Stimulated activated CD4-positive, alpha-beta T cell treated with anti-CD3 and anti-CD28 coated beads, Interleukin-2, amount 100 ng/mL, for 48 hours (primary cell): Measurements from ENCODE around the gene LTBP1.

Experiments
- DNase-seq, 2 donors: peaks; one replicate each; pipeline ENCODE4 v3.0.0-alpha.2; 2020

LTBP1 gene

DNA sequence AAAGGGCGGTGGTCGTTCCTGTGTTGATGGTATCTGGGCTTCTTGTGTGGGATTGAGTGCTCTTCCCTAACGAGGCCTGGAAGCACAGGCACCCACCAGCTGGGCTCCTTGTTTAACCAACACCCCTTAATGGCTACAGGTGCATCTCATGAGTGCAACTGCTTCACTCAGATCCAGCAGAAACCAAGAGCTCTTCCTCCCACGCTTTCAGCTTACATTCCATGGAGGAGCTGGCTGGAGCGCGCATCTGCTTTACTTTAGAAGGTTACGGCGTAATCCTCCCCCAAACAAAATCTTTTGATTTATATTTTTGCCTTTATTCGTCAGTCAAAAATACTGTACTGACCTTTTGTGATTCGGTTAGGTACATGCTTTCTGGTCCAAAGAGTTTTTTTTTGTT is 174.7 kb downstream of the LTBP1 start:
- no peak for DNase-seq

DNA sequence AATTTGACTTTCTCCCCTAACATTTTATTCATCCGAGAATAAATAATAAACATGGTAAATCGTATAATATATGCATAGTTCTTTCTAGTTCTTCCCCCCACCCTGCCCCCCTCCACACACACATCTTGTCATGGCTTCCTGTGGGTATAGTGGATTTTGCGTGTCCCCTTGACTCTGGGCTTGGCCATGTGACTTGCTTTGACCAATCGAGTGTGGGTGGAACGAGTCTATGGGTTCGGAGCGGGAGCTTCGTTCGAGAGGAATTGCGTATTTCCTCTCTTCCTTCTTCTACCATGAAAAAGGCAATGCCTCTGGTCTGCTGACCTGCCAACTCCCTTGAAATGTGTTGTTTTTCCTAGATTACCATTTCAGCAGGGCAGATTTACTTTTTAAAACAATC is 175.2 kb downstream of the LTBP1 start:
- no peak for DNase-seq

DNA sequence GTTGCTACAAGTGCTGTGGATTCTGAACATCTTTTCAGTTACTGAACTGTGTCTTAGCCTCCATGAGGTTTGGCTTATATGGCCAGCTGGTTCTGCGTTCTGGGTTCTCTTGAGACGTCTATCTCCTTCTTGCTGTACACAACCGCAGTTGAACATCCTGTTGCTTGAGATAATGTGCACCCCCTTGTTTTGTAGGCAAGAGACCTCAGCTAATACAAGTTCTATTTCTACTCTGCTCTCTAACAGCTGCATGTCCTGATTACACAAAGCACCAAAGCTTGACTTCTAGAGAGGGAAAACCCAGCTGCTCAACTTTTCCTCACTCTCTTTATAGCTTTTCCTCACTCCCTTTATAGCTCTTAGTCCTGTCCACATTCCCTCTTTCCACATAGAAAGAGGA is 176.0 kb downstream of the LTBP1 start:
- DNase-seq: no peak

DNA sequence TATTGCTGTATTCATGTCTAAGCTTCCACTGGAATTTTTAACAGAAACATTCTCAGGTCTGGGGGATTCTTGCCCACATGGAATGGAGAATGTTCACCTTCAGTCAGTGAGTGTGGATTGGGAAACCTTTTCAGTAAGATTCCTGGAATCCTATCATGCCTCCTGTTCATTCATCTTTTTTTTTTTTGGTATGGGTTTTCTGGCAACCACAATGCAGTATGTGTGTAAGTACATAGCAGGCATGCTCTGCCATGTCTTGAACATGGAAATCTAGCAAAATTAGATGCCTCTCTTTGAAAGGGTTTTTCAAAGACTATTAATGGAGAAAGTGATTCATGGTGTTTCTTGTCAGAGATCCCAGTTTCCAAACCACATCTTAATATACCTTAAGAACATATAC is 176.5 kb downstream of the LTBP1 start:
- DNase-seq: no peak

DNA sequence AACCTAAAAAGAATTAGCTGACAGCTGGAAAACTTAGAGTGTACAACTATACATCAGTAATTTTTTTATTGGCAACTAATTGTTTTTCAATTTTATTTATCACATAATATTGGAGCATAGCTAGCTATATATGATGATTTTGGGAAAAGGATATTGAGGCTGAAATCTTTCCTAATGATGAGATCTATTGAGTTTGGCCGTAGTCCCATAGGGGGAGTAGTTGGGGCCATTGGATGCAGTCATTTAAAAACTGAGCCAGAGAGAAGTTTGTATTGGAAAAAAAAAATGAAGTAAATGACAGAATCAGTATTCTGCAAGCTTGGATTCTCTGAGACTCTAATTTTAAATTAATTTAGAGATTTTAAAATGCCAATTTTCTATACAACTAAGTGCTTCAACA is 179.8 kb downstream of the LTBP1 start:
- DNase-seq: no peak

DNA sequence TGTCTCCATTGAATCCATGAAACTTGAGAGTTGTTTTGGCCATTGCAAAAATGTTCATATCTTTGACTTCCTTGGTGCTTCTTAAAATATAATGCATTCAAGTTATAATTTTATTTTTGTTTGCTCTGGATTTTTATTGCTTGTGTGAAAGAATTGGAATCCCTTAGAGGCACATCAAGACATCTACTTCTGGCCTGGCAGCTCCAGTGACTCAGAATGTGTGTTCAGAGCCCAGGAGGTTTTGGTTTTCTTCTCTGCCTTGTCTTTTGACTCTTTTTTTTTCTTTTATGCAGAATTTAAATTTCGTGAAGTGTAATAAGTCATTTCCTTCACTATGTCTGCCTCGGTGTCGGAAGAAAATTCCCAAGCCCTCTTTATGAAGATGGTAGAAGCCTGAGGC is 180.2 kb downstream of the LTBP1 start:
- no peak for DNase-seq

DNA sequence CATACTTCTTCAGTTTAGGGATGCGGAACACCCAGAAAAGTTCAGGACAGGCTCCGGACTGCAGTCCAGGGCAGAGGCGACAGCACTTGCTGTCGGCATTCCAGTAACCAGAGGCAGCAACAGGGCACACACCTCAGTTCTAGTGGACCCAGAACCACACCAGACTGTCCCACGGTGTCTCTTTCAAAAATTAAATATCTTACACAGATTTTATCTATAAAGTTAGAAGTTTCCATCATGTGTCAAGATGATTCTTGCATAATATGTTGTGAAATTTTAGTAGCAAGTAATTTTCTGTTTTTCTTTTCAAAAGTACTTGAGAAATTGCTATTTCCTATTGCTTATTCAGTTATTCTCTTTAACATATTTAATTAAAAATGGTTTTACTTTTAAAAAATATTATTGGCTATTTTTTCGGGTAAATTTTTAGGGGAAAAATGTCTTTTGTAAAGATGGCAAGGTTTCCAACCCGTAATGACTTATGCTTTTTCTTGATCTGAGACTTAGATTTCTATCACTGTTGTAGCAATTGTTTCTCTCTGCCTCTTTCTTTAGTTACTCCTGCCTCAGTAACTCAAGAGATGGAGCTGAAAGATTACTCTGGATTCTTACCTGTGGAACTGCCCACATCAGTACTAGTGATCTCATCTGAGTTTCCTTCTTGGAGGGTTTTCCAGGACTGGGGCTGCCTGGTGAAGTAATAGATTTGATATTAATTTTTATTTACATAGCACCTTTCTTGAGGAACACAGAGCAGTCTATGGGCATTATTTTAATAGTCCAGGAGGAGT is 182.7 kb downstream of the LTBP1 start:
- DNase-seq: no peak

DNA sequence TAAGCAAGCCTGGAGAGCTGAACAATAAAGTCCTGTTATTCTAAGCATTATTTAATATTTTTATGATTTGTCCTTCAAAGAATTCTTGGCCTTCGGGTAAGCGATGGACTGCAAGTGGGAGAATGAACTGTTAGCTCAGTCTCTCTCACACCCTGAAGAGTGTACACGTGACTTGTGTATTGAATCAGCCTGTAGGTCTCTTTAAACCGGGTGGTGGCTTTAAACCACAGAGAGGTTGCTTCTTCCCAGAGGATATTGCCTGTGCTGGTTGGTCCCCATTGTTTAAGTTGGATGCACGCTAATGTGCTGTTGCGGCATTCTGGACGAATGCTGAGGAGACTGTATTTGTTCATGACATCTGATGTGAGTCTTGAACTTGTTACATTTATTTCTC is 183.3 kb downstream of the LTBP1 start:
- DNase-seq: no peak

DNA sequence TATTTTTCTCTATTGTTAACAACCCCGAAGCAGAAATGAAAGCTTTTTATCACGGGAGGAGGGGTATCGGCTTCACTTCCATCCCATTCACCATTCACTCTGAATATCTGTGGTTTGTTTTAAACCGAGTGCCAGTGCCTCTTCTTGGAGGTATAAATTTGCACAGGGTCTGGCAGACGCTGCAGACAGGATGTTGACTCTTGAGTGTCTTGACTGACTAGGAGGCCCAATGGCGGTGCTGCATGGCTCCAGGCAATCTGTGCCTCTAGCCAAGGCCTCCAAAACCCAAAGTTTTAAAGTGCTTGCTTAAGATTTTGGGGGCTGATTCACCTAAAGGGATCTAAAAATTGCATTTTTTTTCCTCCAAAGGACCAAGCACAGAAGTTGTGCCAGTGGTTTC is 183.8 kb downstream of the LTBP1 start:
- DNase-seq: no peak

DNA sequence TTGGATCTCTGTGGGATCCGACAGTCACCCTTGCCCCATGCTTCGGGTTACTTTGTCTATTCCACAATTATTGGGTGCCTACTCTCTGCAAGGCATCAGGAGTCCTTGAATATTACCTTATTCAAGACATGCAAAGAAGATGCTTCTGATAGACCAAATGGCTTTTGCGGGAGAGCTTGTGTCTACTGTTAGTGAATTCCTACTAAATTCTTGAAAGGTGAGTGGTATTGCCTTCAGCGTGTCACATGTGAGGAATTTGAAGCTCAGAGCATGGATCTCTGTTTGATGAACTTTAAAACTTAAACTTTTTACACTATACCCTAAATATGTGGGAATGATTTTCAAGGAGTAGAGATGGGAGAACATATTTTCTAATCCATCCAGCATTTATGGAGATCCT is 184.4 kb downstream of the LTBP1 start:
- no peak for DNase-seq

DNA sequence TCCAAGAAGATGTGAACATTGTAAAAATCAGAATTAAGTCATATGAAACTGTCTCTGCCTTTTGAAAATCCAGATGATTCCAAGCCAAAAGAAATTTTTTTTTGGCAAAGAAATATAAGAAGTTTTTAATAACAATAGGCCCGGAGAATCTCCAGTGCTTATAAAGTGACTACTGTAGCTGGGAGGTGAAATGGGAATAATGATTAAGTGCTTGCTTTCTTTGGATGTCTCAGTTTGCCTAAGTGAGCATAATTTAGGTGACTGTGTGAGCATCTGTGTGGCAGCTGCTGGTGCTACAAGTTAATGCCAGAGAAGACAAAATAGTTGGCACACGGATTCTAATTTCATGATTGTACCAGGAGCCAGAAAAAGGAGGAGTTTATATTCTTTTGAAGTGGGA is 185.0 kb downstream of the LTBP1 start:
- no peak for DNase-seq

DNA sequence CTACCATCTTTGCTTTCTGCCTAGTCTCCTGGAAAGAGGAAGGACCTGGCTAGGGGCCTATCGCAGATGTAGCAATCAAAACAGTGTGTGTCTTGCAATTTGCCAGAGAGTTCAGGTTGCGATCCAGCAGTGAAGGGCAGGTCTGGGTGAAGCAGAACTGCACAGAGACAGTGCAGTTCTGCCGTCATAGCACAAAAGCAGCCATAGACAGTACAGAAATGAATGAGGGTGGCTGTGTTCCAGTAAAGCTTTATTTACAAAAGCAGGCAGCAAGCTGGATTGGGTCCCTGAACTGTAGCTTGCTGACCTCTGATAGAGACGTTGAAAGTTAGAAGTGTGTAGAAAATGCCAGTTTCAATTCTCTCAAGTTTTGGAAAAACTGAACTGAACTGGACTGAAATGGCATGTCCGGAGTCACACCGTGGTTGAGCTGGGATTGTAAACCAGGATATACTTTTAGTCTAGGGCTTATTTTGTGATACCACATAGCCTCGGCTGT is 186.8 kb downstream of the LTBP1 start:
- DNase-seq: no peak

DNA sequence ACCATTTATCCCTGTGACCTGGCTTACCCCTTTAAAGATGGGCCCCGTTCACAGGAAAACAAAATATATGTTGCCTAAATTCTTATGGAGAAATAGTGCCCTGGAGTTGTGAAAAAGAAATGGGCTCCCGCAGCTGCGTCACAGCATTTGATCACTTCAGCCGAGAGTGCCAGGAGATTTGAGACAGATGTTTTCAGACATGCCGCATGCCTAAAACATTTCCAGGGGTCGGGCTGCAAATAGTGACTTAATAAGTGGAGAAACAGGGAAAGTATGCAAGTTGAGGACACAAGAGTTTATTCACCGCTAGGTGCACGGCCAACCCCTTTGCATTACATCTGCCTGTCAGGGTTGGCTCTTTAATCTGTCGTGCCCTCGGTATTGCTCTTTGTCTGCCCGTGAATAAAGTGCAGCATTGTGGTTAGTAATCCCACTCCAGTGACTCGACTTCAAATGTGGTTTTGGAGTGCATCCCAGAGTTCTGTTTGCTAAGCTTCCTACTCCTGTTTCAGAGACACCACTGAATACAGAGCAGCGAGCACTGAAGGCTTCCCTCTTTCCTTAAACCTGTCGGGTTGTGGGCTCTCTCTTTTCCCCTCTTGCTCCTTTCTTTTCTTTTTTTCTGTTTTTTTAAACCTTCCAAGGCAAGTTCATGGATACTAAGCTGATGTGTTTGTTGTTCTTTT is 187.5 kb downstream of the LTBP1 start:
- DNase-seq: no peak

DNA sequence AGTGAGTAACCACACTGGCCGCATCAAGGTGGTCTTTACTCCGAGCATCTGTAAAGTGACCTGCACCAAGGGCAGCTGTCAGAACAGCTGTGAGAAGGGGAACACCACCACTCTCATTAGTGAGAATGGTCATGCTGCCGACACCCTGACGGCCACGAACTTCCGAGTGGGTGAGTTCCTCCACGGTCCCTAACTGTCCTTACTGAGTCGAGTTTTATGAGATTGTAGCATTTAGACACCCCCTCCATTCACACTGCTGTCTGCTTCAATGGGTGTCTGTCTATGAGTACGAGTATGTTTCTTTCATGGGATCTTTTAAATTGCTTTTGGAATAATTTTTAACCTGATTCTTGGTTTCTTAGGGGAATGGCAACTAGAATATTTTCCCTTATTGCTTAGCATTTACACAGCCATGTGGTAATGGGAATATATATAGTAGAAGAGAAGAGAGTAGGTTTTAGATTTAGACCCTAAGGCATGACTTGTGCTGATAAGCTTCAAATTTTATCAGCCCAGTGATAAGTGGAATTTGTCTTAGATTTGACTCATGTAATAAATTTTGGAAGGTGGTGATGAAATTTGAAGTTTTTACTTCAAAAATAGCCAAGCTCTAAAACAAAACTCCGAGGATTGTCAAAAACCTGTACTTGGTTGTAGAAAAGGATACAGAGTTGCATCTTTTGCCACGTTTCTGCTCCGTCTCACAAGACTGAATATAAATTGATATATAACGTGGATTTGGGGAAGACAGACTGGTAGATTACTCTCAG is 188.2 kb downstream of the LTBP1 start:
- DNase-seq: no peak

DNA sequence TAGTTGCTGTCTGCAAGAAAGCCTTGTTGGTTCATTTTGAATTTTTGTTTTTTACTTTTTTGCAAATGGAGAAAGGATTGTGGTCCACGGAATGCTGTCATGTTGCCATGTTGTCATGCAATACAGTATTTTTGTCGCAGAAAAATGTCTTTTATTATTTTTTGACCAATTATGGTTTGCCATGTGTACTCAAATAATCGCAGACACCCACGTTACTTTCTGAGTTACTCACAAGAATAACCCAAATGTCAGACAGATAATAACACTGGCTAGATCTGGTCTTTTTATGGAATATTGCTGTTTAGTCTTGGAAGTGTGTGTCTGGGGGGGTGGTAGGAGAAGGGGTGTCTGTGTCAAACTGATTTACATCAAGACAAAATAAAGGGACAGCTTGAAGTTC is 188.9 kb downstream of the LTBP1 start:
- no peak for DNase-seq

DNA sequence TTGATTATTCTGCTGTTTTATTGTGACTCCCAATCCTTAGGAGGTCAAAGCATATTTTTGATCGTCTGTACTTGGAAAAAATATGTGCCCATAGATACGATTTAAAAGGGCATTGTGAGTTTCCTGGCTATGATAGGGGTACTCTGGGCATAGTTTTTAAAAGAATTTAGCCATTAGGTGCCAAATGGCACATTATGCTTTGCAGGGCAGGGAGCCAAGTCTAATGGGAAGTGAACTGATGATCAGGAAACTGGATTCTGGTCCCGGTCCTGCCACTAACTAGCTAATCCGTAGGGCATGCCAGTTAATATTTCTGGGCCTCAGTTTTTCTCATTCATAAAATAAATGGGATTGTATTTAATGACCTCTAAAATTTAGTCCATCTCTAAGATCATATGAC is 189.3 kb downstream of the LTBP1 start:
- DNase-seq: no peak

DNA sequence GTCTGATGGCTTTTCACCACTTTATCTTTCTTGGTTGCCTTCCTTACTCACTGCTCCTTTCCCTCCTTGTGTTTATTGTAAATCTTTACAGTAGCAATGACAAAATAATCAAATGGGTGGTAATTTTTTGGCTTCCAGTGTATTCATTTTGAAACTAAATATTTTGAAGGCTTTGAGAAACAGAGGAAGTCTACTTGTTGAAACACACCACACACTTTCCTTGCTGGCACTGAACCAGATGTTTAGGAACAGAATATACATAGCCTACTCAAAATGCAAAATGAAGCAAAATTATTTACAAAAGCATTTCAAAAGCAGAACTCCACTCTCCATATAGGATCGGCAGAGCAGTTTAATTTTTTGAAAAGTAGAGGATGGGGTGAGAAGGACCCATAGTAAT is 189.8 kb downstream of the LTBP1 start:
- DNase-seq: no peak

DNA sequence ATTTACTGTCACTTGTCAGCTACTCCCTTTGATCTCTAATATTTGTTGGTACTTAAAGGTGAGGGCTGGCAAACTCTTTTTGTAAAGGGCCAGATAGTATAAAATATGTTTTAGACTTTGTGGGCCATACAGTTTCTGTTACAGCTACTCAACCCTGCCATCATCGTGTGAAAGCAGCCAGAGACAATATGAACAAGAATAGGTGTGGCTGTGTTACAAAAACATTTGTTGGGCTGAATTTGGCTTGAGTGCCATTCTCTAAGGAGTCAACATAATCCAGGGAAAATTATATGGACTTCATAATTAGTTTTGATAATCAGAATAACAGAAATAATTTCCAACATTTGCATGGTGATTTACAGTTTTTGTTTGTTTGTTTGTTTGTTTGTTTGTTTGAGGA is 190.6 kb downstream of the LTBP1 start:
- no peak for DNase-seq

DNA sequence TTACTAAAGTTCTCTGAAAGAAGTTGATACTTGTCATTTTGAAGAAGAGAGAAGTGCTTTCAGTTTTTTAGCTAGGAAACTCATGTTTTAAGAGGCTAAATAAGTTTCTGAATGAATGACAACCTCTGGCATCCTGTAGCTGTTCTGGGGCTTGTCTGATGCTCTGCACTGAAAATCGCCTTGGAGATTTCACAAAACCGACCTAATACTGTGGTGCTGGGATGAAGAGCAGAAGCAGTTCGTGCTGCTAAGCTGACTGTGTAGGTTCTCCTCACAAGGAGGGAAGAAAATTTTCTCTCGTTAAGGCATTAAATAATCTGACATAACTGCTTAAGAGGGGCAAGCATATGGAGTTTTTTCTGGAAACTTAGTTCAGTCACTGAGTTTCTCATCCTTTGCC is 193.2 kb downstream of the LTBP1 start:
- no peak for DNase-seq

DNA sequence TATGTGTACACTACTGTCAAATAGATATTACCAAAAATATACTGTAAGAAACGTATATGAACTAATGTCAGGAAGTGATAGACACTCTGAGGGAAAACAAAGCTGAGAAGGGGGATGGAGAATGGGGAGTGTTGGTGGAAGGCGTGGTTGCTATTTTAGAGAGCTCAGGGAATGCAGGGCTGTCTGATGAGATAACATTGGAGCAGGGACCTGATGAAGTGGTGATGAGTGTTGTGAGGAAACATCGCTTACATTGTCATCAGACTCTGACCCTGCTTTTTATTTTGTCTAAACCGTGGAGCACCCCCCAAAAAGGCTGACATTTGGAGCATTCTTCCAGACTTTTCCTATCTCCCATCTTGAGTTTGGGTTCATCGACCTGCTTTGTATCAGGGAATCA is 194.7 kb downstream of the LTBP1 start:
- no peak for DNase-seq

DNA sequence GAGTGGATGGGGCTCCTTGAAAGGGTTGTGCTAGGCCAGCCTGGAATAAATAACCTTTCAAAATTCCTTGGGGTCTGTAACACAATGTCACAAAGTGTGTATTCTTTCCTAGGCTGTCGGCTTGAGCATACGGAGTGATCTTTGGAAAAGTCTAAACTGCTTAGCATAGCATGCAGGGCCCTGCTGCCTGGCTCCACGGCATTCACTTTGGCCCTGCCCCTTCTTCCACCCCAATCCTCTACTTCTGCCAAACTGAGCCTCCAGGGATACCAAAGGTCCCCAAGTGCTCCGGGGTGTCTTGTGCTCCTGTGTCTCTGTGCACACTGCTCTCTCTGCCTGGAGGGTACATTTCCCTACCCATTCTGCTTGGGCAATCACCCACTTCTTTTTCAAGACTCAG is 196.1 kb downstream of the LTBP1 start:
- DNase-seq: no peak

DNA sequence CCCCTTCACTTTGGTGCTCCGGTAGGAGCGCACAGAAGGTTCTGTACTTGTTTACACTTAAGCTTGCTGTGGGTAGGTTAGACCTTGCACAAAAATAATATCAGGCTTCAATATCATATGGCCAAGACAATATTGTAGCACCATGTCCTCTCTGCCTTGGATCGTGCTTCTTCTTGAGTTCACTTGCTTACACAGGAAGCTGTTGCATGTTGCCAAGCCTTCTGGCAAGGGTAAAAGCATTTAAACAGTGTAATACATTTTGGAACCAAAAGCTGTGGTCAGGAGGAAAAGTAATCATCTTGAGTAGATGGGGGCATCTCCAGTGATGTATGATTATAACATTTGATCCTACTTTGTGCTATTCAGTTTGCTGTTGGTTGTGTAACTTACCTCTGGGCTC is 197.5 kb downstream of the LTBP1 start:
- no peak for DNase-seq

DNA sequence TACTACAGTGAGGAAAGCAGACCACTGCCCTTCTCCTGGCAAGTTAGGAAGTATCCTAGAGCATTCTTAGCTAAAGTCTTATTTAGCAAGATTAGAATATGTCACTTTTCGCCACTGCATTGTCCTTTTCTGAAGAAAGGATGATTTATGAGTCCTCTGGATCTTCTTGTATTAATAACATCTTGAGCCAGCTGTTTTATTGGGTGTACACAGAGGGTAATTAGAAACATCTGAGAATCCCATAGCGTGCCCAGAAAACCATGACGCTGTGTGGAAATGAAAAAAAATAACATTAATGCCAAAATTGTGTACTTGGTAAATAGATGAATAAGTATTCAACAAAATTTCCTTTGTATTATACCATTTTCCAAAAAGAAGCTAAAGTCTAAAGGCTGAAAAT is 198.7 kb downstream of the LTBP1 start:
- DNase-seq: no peak

DNA sequence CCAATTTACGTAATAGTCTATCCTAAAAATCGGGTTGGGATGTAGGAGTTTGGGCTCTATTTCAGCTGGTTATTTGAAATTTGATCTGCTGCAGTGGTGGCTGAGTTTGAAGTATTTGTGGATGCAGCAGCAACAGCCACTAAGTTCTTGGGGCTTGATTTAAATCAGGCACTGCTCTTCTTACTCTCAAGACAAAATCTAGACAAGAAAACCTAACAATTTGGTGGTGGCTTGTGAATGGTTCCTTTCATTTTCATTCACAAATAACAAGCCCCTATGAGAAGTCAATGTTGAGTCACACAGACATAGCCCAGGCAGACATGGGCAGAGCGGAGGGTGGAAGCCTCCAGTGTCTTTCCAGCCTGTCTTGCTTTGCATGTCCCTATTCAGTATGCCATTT is 199.3 kb downstream of the LTBP1 start:
- no peak for DNase-seq
